Uterus (tissue), 4 donors: ENCODE results near the gene CAPG. TPM values are rescaled to one million over a fixed set of nuclear protein-coding genes. Genes with fewer than 3 reads are reported as not detected.

Source experiments
- DNase-seq, 2 donors: peaks; one replicate each; pipeline ENCODE4 v3.0.0-alpha.2; 2019 to 2020
- H3K27ac ChIP-seq, 2 donors: fragments of 200-600 bp; sonication (generic); 1 replicate in 1 of 2; 2 replicates in 1 of 2; pipeline ENCODE4 v1.5.1; 2016 to 2018
- H3K27me3 ChIP-seq, 2 donors: fragments of 200-600 bp; sonication (generic); one replicate each; pipeline ENCODE4 v1.5.1; 2018 to 2019; ENCODE audit warnings: control low read depth in 1 of 2
- H3K36me3 ChIP-seq, 2 donors: fragments of 200-600 bp; sonication (generic); one replicate each; pipeline ENCODE4 v1.5.1; 2019; ENCODE audit warnings: control low read depth in 1 of 2
- H3K4me1 ChIP-seq, 2 donors: fragments of 200-600 bp; sonication (generic); one replicate each; pipeline ENCODE4 v1.5.1; 2018 to 2019; ENCODE audit warnings: control low read depth in 1 of 2
- H3K4me3 ChIP-seq, 2 donors: fragments of 200-600 bp; sonication (generic); 1 replicate in 1 of 2; 2 replicates in 1 of 2; pipeline ENCODE4 v1.5.1; 2018 to 2019; ENCODE audit warnings: mild to moderate bottlenecking in 1 of 2
- H3K9me3 ChIP-seq, 2 donors: fragments of 200-600 bp; sonication (generic); one replicate each; pipeline ENCODE4 v1.5.1; 2019; ENCODE audit warnings: control low read depth in 1 of 2
- POLR2A ChIP-seq, 2 donors: fragments of 450-650 bp; IDR thresholded peaks; one replicate each; pipeline ENCODE4 v1.6.1; 2016; ENCODE audit warnings: antibody characterized with exemption in 2 of 2, mild to moderate bottlenecking in 1 of 2, moderate library complexity in 1 of 2
- intact Hi-C: fragments of 100-400 bp; cut with DNase I; formaldehyde crosslinking; loops from one replicate; pipeline ENCODE4 v1.15.1; 2023; ENCODE audit warnings: low total_unique reads
- total RNA-seq, 4 donors: library from RNA; depleted of rRNA in 3 of 4; stranded (reverse); fragments of >200 nt in 3 of 4; gene quantifications; one replicate each; pipeline versions ENCODE4 v1.1.0 to v1.2.4, GENCODE V29; 2014 to 2023
- TF ChIP-seq, protein P1 (sequence below), 4 experiments: fragments of 200-600 bp in 2 of 4; fragments of 450-650 bp in 2 of 4; sonication (generic) in 2 of 4; IDR thresholded peaks; one replicate each; pipeline ENCODE4 v1.5.1; 2016 to 2019; ENCODE audit warnings: antibody characterized with exemption in 4 of 4, mild to moderate bottlenecking in 2 of 4, moderate library complexity in 1 of 4
- donor health status: DM: yes; HTN: yes; CAD: no.

Gene CAPG
- total RNA-seq, 4 donors from 2014 or later, result 12.3 to 114 (median 65.2) TPM

DNA sequence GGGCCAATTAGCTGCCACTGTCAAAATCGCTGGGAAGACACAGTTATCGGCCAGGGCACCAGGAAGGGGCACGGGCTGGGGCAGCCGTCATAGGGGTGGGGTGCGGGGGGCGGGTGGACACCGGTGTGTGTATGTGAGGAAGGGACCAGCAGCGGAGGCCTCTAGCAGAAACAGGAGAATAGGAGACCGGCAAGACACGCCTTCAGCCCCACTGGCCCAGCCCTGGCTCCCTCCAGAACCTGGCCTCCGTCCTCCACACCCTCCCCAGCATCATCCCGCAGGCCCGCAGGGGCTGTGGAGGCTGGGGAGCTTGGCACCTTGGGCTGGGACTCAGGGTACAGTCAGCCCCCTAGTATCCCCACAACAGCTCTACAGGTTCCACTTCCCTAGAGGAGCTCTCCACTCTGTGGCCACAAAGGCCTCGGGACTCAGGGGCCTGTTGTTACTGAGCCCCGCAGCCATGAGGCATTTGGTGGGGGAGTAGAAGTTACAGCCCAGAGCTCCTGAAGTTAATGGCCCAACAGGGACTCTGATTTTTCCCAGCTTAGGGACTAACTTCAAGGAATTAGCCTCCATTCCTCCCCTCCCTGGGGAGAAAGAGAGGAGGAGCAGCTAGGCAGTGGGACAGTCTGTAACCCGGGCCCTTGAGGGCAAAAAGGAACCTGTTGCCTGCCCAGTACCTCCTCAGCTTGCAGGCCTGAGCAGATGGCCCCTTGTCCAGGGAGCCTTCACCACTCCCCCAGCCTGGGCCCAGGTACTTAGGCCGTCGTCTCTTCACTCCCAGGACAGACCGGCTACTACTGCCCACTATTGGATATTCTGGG is 28.2 kb upstream of the CAPG start:
- Histone ChIP-seq H3K4me3 (peak overlapping the region; percentile 29 to 45), H3K9me3 (no peaks in the 10 kb centered on the region), H3K36me3 (no peaks in the 10 kb centered on the region), H3K4me1 (peaks cover 0 to 21% of the 10 kb centered on the region in 2 donors), H3K27me3 (no peaks in the 10 kb centered on the region), H3K27ac (peak overlapping the region; percentile 87 to 91)
- intact Hi-C loops, result no loop called here
- TF ChIP-seq, protein P1, sequence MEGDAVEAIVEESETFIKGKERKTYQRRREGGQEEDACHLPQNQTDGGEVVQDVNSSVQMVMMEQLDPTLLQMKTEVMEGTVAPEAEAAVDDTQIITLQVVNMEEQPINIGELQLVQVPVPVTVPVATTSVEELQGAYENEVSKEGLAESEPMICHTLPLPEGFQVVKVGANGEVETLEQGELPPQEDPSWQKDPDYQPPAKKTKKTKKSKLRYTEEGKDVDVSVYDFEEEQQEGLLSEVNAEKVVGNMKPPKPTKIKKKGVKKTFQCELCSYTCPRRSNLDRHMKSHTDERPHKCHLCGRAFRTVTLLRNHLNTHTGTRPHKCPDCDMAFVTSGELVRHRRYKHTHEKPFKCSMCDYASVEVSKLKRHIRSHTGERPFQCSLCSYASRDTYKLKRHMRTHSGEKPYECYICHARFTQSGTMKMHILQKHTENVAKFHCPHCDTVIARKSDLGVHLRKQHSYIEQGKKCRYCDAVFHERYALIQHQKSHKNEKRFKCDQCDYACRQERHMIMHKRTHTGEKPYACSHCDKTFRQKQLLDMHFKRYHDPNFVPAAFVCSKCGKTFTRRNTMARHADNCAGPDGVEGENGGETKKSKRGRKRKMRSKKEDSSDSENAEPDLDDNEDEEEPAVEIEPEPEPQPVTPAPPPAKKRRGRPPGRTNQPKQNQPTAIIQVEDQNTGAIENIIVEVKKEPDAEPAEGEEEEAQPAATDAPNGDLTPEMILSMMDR (IDR thresholded peaks at IDR 0.05), result no peak
- no peak for TF ChIP-seq POLR2A (IDR thresholded peaks at IDR 0.05)
- peak in 1 of 2 donors; percentile 59 for DNase-seq

DNA sequence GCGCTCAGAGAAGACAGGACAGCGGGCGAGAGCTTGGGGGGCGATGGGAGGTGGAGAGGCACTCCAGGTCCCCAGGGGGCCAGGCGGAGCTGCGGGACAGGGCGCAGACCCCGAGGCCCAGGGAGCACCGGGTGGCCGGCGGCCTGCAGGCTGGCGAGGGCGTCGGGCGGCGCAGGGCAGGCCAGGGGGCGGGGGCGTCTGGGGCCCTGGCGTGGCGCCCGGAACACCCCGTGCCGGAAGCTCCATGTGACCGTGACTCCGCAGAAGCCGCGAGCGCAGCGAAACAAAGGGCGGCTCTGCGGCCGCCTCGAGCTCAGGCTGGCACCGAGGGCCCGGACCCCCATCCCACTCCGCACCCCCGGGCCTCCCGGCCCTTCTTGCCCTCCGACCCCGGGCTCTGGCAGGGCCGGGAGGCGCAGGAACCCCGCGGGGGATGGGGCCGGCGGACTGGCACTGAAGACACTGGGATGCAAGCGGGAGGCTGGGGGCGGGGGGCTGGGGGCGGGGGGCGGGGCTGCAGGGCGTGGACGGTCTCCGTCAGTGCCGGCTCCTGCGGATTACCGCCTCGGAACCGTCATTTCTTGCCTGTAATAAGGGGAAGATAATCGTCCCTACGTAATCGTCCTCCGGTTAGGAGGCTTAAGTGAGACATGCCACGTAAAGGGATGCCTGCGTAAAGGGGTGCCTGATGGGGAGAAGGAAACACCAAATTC is 27.5 kb upstream of the CAPG start:
- Histone ChIP-seq H3K4me3 (peak overlapping the region; percentile 29 to 45), H3K27ac (peak overlapping the region; percentile 87 to 91), H3K9me3 (no peaks in the 10 kb centered on the region), H3K27me3 (no peaks in the 10 kb centered on the region), H3K36me3 (no peaks in the 10 kb centered on the region), H3K4me1 (peaks cover 0 to 21% of the 10 kb centered on the region in 2 donors)
- peak; percentile 83 to 95 for TF ChIP-seq POLR2A (IDR thresholded peaks at IDR 0.05)
- TF ChIP-seq, protein P1 (IDR thresholded peaks at IDR 0.05), result peak in 1 of 4 experiments; percentile 6
- peak; percentile 84 to 89 for DNase-seq
- intact Hi-C loops, result no loop called here

DNA sequence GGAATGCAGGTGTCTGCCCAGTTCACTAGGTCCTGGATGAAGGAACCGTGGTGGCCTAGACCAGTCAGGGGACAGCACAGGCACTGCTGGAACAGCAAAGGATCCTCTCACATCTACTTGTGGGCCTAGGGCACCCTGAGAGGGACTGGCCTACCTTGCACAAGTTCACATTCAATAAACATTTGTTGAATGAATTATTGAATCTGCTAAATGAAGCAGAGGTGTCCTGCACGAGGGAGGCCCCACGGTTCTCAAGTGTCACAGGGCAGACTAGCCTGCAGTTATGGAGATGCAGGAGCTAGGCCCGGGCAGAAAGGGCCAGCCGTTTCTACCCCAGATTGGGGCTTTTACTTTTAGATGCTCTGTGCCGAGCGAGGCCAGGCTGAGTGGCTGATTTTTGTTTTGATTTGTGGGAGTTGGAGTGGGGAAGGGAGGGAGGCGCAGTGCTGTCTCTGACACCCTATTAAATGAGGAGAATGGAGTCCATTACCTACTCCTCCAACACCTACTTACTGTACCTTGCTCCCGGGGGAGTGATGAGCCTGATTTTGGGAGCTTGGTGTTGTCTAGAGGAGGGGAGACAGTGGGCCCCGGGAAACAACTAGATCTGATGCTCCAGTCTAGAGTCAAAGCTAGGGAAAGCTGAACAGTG is 26.8 kb upstream of the CAPG start:
- H3K36me3 ChIP-seq, result no peaks in the 10 kb centered on the region
- TF ChIP-seq, protein P1 (IDR thresholded peaks at IDR 0.05), result no peak
- no peak for TF ChIP-seq POLR2A (IDR thresholded peaks at IDR 0.05)
- peak overlapping the region; percentile 87 to 91 for H3K27ac ChIP-seq
- DNase-seq, result peak in 1 of 2 donors; percentile 37
- intact Hi-C loops, result no loop called here
- H3K4me3 ChIP-seq, result peak overlapping the region; percentile 29 to 45
- no peaks in the 10 kb centered on the region for H3K27me3 ChIP-seq
- H3K9me3 ChIP-seq, result no peaks in the 10 kb centered on the region
- peaks cover 0 to 21% of the 10 kb centered on the region in 2 donors for H3K4me1 ChIP-seq

DNA sequence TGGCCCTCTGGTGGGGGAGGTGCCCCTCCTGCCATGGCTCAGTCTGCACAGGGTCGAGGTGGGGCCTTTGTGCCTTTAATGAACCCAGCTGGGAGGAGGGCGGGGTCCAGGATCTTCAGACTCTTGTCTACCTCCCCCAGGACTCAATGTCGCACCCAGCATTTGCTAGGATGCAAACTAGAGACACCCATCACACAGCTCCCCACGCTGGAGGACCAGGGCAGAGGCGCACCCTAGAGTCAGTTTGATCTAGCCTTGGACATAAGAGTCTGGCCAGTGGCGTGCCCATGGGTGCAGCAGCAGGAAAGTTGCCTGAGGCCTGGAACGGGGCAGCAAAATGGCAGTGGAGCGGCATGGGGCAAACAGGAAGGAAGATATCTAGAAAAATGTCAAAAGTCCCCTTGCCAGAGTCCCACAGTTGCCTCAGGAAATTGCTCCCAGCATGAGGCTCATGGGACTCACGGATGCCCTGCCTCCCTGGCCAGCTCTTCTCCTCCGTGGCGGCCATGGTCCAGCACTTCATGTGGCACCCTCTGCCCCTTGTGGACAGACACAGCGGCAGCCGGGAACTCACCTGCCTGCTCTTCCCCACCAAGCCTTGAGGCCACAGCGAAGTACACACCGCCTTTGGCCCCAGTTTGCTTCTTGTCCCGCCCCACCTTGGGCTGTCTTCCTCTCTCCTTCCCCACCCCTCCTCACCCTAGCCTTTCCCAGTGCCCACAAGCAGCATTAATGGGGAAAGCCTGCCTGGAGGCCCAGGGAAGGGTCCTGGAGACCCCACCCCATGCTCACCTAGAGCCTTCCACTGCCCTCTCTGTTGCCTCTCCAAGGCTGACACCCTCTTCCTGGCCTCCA is 26.0 kb upstream of the CAPG start:
- no peaks in the 10 kb centered on the region for H3K27me3 ChIP-seq
- peaks cover 0 to 21% of the 10 kb centered on the region in 2 donors for H3K4me1 ChIP-seq
- no peaks in the 10 kb centered on the region for H3K36me3 ChIP-seq
- H3K27ac ChIP-seq, result peak overlapping the region; percentile 87 to 91
- TF ChIP-seq, protein P1 (IDR thresholded peaks at IDR 0.05), result no peak
- TF ChIP-seq POLR2A (IDR thresholded peaks at IDR 0.05), result no peak
- H3K4me3 ChIP-seq, result no peak overlapping the region
- no peaks in the 10 kb centered on the region for H3K9me3 ChIP-seq
- DNase-seq, result no peak
- intact Hi-C loops, result no loop called here
